K562 (cell line): ENCODE results near the gene CGNL1. TPM values are rescaled to one million over a fixed set of nuclear protein-coding genes. Genes with fewer than 3 reads are reported as not detected.

Source experiments
- ARID1B ChIP-seq: fragments of 450-650 bp; IDR thresholded peaks from 2 replicates; pipeline ENCODE4 v1.6.1; 2016; ENCODE audit warnings: antibody characterized with exemption, mild to moderate bottlenecking, inconsistent platforms
- ARID2 ChIP-seq: fragments of 450-650 bp; IDR thresholded peaks from 2 replicates; pipeline ENCODE4 v1.6.1; 2017; ENCODE audit warnings: antibody characterized with exemption, mild to moderate bottlenecking
- CBFA2T2 ChIP-seq: fragments of 450-650 bp; conservative IDR thresholded peaks from 2 replicates; pipeline ENCODE4 v1.6.1; 2017; ENCODE audit warnings: mild to moderate bottlenecking
- CBFA2T3 ChIP-seq: fragments of 450-650 bp; IDR thresholded peaks from 2 replicates; pipeline ENCODE4 v1.6.1; 2017
- CC2D1A ChIP-seq: fragments of 450-650 bp; IDR thresholded peaks from 2 replicates; pipeline ENCODE4 v1.6.1; 2017; ENCODE audit warnings: mild to moderate bottlenecking
- CXXC5 ChIP-seq: fragments of 250-450 bp; sonication (Bioruptor Pico); IDR thresholded peaks from 2 replicates; pipeline ENCODE4 v1.8.0; 2022; ENCODE audit warnings: inconsistent platforms, mild to moderate bottlenecking, moderate library complexity
- GATA2 ChIP-seq: sonication (generic); formaldehyde crosslinking; IDR thresholded peaks from 2 replicates; pipeline ENCODE4 v1.4.0; 2020; ENCODE audit warnings: mild to moderate bottlenecking, missing genetic modification reagents
- HDAC1 ChIP-seq, 2 experiments: fragments of 450-650 bp; IDR thresholded peaks; 2 replicates each; pipeline ENCODE4 v1.6.1; 2016 to 2017; ENCODE audit warnings: inconsistent platforms in 1 of 2, mild to moderate bottlenecking in 1 of 2, moderate library complexity in 1 of 2
- KAT8 ChIP-seq: fragments of 450-650 bp; IDR thresholded peaks from 2 replicates; pipeline ENCODE4 v1.6.1; 2016; ENCODE audit warnings: low read depth, mild to moderate bottlenecking
- KDM1A ChIP-seq, 2 experiments: fragments of 450-650 bp; IDR thresholded peaks; 2 replicates each; pipeline ENCODE4 v1.6.1; 2016; ENCODE audit warnings: mild to moderate bottlenecking in 2 of 2
- KLF16 ChIP-seq: IDR thresholded peaks from 2 replicates; pipeline ENCODE4 v1.6.1; 2016; ENCODE audit warnings: antibody characterized with exemption
- MAFF ChIP-seq: IDR thresholded peaks from 2 replicates; pipeline ENCODE4 v1.6.1; 2012; ENCODE audit warnings: low read length, improper control_type of control experiment
- MAFG ChIP-seq: fragments of 450-650 bp; conservative IDR thresholded peaks from 2 replicates; pipeline ENCODE4 v1.6.1; 2016; ENCODE audit warnings: missing genetic modification characterization, missing compliant biosample characterization
- NELFE ChIP-seq: IDR thresholded peaks from 2 replicates; pipeline ENCODE4 v1.6.1; 2011; ENCODE audit warnings: mild to moderate bottlenecking; ENCODE audit not compliant: insufficient read depth, insufficient read length
- POLR2AphosphoS5 ChIP-seq: IDR thresholded peaks from 2 replicates; pipeline ENCODE4 v1.6.1; 2011; ENCODE audit warnings: mild to moderate bottlenecking, low read depth, low read length, moderate library complexity; ENCODE audit not compliant: control insufficient read depth, insufficient read depth
- POLR3G ChIP-seq: IDR thresholded peaks from 2 replicates; pipeline ENCODE4 v1.6.1; 2011; ENCODE audit not compliant: insufficient read length, insufficient replicate concordance; ENCODE audit errors: extremely low read depth
- RCOR1 ChIP-seq, 2 experiments: IDR thresholded peaks; 2 replicates each; pipeline ENCODE4 v1.6.1; 2012; ENCODE audit warnings: low read depth in 2 of 2, low read length in 2 of 2, borderline replicate concordance in 1 of 2, improper control_type of control experiment in 1 of 2
- SAP30 ChIP-seq: fragments of 200-600 bp; sonication (generic); IDR thresholded peaks from 2 replicates; pipeline ENCODE4 v1.6.1; 2012; ENCODE audit warnings: borderline replicate concordance, low read depth, mild to moderate bottlenecking, moderate library complexity, low read length, control low read depth, inconsistent platforms; ENCODE audit not compliant: insufficient read depth, poor library complexity, severe bottlenecking
- SMARCE1 ChIP-seq: fragments of 450-650 bp; IDR thresholded peaks from 2 replicates; pipeline ENCODE4 v1.7.1; 2016; ENCODE audit warnings: mild to moderate bottlenecking
- SOX6 ChIP-seq: fragments of 450-650 bp; IDR thresholded peaks from 2 replicates; pipeline ENCODE4 v1.6.1; 2014; ENCODE audit warnings: mild to moderate bottlenecking
- STAT5A ChIP-seq: IDR thresholded peaks from 2 replicates; pipeline ENCODE4 v1.6.1; 2012; ENCODE audit warnings: low read length, inconsistent platforms, borderline replicate concordance
- TAL1 ChIP-seq: fragments of 450-650 bp; IDR thresholded peaks from 2 replicates; pipeline ENCODE4 v1.6.1; 2016; ENCODE audit warnings: mild to moderate bottlenecking
- TCF3 ChIP-seq: sonication (generic); formaldehyde crosslinking; IDR thresholded peaks from 2 replicates; pipeline ENCODE4 v1.4.0; 2020; ENCODE audit warnings: mild to moderate bottlenecking, missing genetic modification reagents
- TEAD1 ChIP-seq, 2 experiments: fragments of 450-650 bp in 1 of 2; sonication (generic) in 1 of 2; formaldehyde crosslinking; IDR thresholded peaks; 2 replicates each; pipeline versions ENCODE4 v1.4.0 to v1.8.0; 2020 to 2022; ENCODE audit warnings: mild to moderate bottlenecking in 2 of 2, missing genetic modification reagents in 1 of 2
- TEAD4 ChIP-seq, 2 experiments: sonication (generic) in 1 of 2; formaldehyde crosslinking in 1 of 2; IDR thresholded peaks; 2 replicates each; pipeline versions ENCODE4 v1.6.1 to v1.8.0; 2012 to 2022; ENCODE audit warnings: borderline replicate concordance in 1 of 2, inconsistent platforms in 1 of 2, low read length in 1 of 2, mild to moderate bottlenecking in 1 of 2, missing genetic modification reagents in 1 of 2
- ZBTB8A ChIP-seq: fragments of 450-650 bp; IDR thresholded peaks from 2 replicates; pipeline ENCODE4 v1.6.1; 2018; ENCODE audit warnings: mild to moderate bottlenecking, moderate library complexity; ENCODE audit not compliant: partially characterized antibody
- ZNF121 ChIP-seq: sonication (generic); formaldehyde crosslinking; conservative IDR thresholded peaks from 2 replicates; pipeline ENCODE4 v1.8.0; 2022; ENCODE audit warnings: missing genetic modification reagents
- ZNF551 ChIP-seq: fragments of 250-450 bp; sonication (Bioruptor Pico); IDR thresholded peaks from 2 replicates; pipeline ENCODE4 v1.5.0; 2021; ENCODE audit warnings: mild to moderate bottlenecking, moderate library complexity
- ZNF589 ChIP-seq: fragments of 200-800 bp; sonication (Bioruptor generic); IDR thresholded peaks from 2 replicates; pipeline ENCODE4 v1.6.1; 2016; ENCODE audit warnings: low read depth, missing genetic modification characterization, missing compliant biosample characterization
- ZNF76 ChIP-seq: fragments of 250-450 bp; sonication (Bioruptor Pico); IDR thresholded peaks from 2 replicates; pipeline ENCODE4 v1.4.0; 2020; ENCODE audit warnings: mild to moderate bottlenecking, moderate library complexity, borderline replicate concordance
- ZNF778 ChIP-seq: fragments of 450-650 bp; formaldehyde crosslinking; IDR thresholded peaks from 2 replicates; pipeline ENCODE4 v1.4.0; 2020; ENCODE audit warnings: mild to moderate bottlenecking, moderate library complexity
- polyA plus RNA-seq, 8 experiments: library from polyadenylated mRNA; depleted of rRNA in 4 of 8; stranded (reverse) in 5 of 8; unstranded in 3 of 8; fragments of >200 nt; fragmentation: Nextera tagmentation in 2 of 8; fragmentation: Illumina TruSeq in 1 of 8; extraction: Ambion mirVana in 2 of 8; extraction: Trizol in 1 of 8; gene quantifications; 2 replicates each; pipeline versions ENCODE4 v1.2.1 to v1.2.3, GENCODE V29; 2011 to 2014; ENCODE audit warnings: inconsistent platforms in 1 of 8, missing spikeins in 1 of 8
- total RNA-seq, 7 experiments: library from RNA; depleted of rRNA in 6 of 7; stranded (reverse); fragments of >200 nt in 6 of 7; fragmentation: Illumina TruSeq in 2 of 7; extraction: Trizol in 2 of 7; gene quantifications; 2 replicates each; pipeline versions ENCODE4 v1.2.1 to v1.2.3, GENCODE V29; 2011 to 2021; ENCODE audit warnings: low replicate concordance in 1 of 7

The CGNL1 gene
- total and polyA plus RNA-seq, 9 of the 15 experiments (the other 6 are each of a cell fraction or from before 2014, with no cell fraction given): 0.01 to 0.07 TPM; not detected in 7

- TF ChIP-seq KAT8: no peak
- TF ChIP-seq POLR2AphosphoS5: peak; percentile 83
- peak; percentile 66 for TF ChIP-seq CXXC5 (CRISPR knock-in tag)
- TF ChIP-seq TCF3 (CRISPR knock-in tag): peak; percentile 86
- 0 out of 2 replicates have a peak, but pooled peaks have one; percentile 14 for TF ChIP-seq MAFG (tag)
- TF ChIP-seq CC2D1A: peak; percentile 85; the same call in 1 of the 2 replicates
- peak; percentile 97 for TF ChIP-seq TEAD4 (IDR thresholded peaks at IDR 0.05; ENCODE audit: low read length)
- no peak for TF ChIP-seq TEAD4 (CRISPR knock-in tag; IDR thresholded peaks at IDR 0.05; ENCODE audit: borderline replicate concordance)
- TF ChIP-seq TAL1: peak; percentile 96
- TF ChIP-seq SMARCE1: peak; percentile 84; the same call in 1 of the 2 replicates
- TF ChIP-seq TEAD1 (CRISPR knock-in tag; IDR thresholded peaks at IDR 0.05): 0 out of 4 replicates have a peak, but pooled peaks of 1 of the 2 experiments have one; percentile 28
- peak; percentile 95 for TF ChIP-seq ARID1B
- TF ChIP-seq ZNF551 (CRISPR knock-in tag): no peak
- no peak for TF ChIP-seq NELFE
- peak in 1 of 2 experiments; percentile 84; a peak in 2 of 4 replicates for TF ChIP-seq HDAC1 (IDR thresholded peaks at IDR 0.05)
- 0 out of 2 replicates have a peak, but pooled peaks have one; percentile 36 for TF ChIP-seq ZNF589 (CRISPR knock-in tag)
- TF ChIP-seq ARID2: no peak
- TF ChIP-seq STAT5A: peak; percentile 76
- no peak for TF ChIP-seq POLR3G
- TF ChIP-seq MAFF: no peak
- TF ChIP-seq SAP30: no peak
- TF ChIP-seq ZNF76 (CRISPR knock-in tag): no peak
- no peak for TF ChIP-seq ZNF121
- TF ChIP-seq SOX6: peak; percentile 90
- TF ChIP-seq CBFA2T2: peak; percentile 92
- no peak for TF ChIP-seq ZBTB8A
- peak; percentile 86 for TF ChIP-seq KLF16
- peak; percentile 95 for TF ChIP-seq CBFA2T3
- peak; percentile 57 to 96; a peak in 3 of 4 replicates for TF ChIP-seq RCOR1 (IDR thresholded peaks at IDR 0.05; ENCODE audit: borderline replicate concordance in 1 of 2, low read depth in 2 of 2, low read length in 2 of 2)
- peak; percentile 69 for TF ChIP-seq GATA2 (CRISPR knock-in tag)
- no peak for TF ChIP-seq ZNF778 (CRISPR knock-in tag)
- peak; percentile 93 to 95 for TF ChIP-seq KDM1A (IDR thresholded peaks at IDR 0.05)
Observed at GRCh38 chr15:57382969-57383368, 6.7 kb downstream of the CGNL1 start (continued).
